Astrocyte (in vitro differentiated cells and primary cell): ENCODE measurements around the gene KIF4B. TPM values are rescaled to one million over a fixed set of nuclear protein-coding genes. Genes with fewer than 3 reads are reported as not detected.

ENCODE experiments used
- DNase-seq: peaks from one replicate; pipeline ENCODE4 v3.0.0-alpha.2; 2010; ENCODE audit warnings: low read depth
- FAIRE-seq: peaks from 2 replicates; lab custom pipeline; 2011; peaks lifted over from hg19 to GRCh38; lab: Jason Lieb, UNC
- H2AFZ ChIP-seq: 2 replicates; pipeline ENCODE4 v1.6.0; 2012; ENCODE audit warnings: low read depth, low read length, inconsistent platforms
- H3K27ac ChIP-seq: 2 replicates; pipeline ENCODE4 v1.5.1; 2011; ENCODE audit warnings: low read depth, low read length, inconsistent platforms
- H3K27me3 ChIP-seq: 2 replicates; pipeline ENCODE4 v1.6.0; 2011; ENCODE audit warnings: low read length, inconsistent platforms; ENCODE audit not compliant: insufficient read depth
- H3K36me3 ChIP-seq: 2 replicates; pipeline ENCODE4 v1.5.1; 2011; ENCODE audit warnings: low read length, inconsistent platforms; ENCODE audit not compliant: insufficient read depth
- H3K4me1 ChIP-seq: 2 replicates; pipeline ENCODE4 v1.5.1; 2011; ENCODE audit warnings: low read length, inconsistent platforms; ENCODE audit not compliant: insufficient read depth
- H3K4me2 ChIP-seq: 2 replicates; pipeline ENCODE4 v1.6.0; 2012; ENCODE audit warnings: low read length, inconsistent platforms
- H3K4me3 ChIP-seq: 2 replicates; pipeline ENCODE4 v1.5.1; 2011; ENCODE audit warnings: low read depth, mild to moderate bottlenecking, low read length, inconsistent platforms; ENCODE audit not compliant: insufficient read depth
- H3K79me2 ChIP-seq: 2 replicates; pipeline ENCODE4 v1.6.0; 2012; ENCODE audit warnings: mild to moderate bottlenecking, low read length, inconsistent platforms; ENCODE audit not compliant: insufficient read depth
- H3K9ac ChIP-seq: 2 replicates; pipeline ENCODE4 v1.6.0; 2012; ENCODE audit warnings: mild to moderate bottlenecking, low read length, inconsistent platforms
- H3K9me3 ChIP-seq: 2 replicates; pipeline ENCODE4 v1.5.1; 2012; ENCODE audit warnings: low read depth, mild to moderate bottlenecking, low read length, inconsistent platforms; ENCODE audit not compliant: insufficient read depth
- H4K20me1 ChIP-seq: 2 replicates; pipeline ENCODE4 v1.6.0; 2012; ENCODE audit warnings: low read length, inconsistent platforms; ENCODE audit not compliant: insufficient read depth
- H3K27ac Mint-ChIP-seq: one replicate; pipeline ENCODE4 v1.8.0; 2021; ENCODE audit warnings: mild to moderate bottlenecking, mixed read lengths; ENCODE audit not compliant: unreplicated experiment
- H3K27me3 Mint-ChIP-seq: one replicate; pipeline ENCODE4 v1.8.0; 2021; ENCODE audit warnings: low read depth, mixed read lengths; ENCODE audit not compliant: unreplicated experiment
- H3K36me3 Mint-ChIP-seq: one replicate; pipeline ENCODE4 v1.8.0; 2021; ENCODE audit warnings: low read depth, mixed read lengths; ENCODE audit not compliant: unreplicated experiment
- H3K4me1 Mint-ChIP-seq: one replicate; pipeline ENCODE4 v1.8.0; 2021; ENCODE audit warnings: low read depth, mixed read lengths; ENCODE audit not compliant: unreplicated experiment
- H3K4me3 Mint-ChIP-seq: one replicate; pipeline ENCODE4 v1.8.0; 2021; ENCODE audit warnings: mild to moderate bottlenecking, moderate library complexity, mixed read lengths; ENCODE audit not compliant: unreplicated experiment
- H3K9me3 Mint-ChIP-seq: one replicate; pipeline ENCODE4 v1.8.0; 2021; ENCODE audit warnings: mild to moderate bottlenecking, mixed read lengths; ENCODE audit not compliant: unreplicated experiment
- CTCF ChIP-seq: IDR thresholded peaks from 2 replicates; pipeline ENCODE4 v1.5.1; 2011; ENCODE audit warnings: low read depth, mild to moderate bottlenecking, inconsistent platforms, low read length, moderate library complexity; ENCODE audit not compliant: insufficient read depth
- EZH2 ChIP-seq: IDR thresholded peaks from 2 replicates; pipeline ENCODE4 v1.6.1; 2012; ENCODE audit warnings: mild to moderate bottlenecking, low read length, inconsistent platforms; ENCODE audit not compliant: insufficient read depth
- total RNA-seq: library from RNA; stranded (reverse); gene quantifications from 2 replicates; pipeline ENCODE4 v1.2.1, GENCODE V29; 2021

The KIF4B gene
- total RNA-seq, 1 donor from 2014 or later: not detected

- no peak overlapping the region for H3K4me3 Mint-ChIP-seq
- H3K4me3 ChIP-seq: no peak overlapping the region
- no peak for TF ChIP-seq EZH2
- TF ChIP-seq CTCF: no peak
- DNase-seq (no peak), FAIRE-seq (no peak)
- no peaks in the 10 kb centered on the region for H3K79me2 ChIP-seq
- H3K4me1 ChIP-seq: no peaks in the 10 kb centered on the region
- no peak overlapping the region for H2AFZ ChIP-seq
- H3K27me3 Mint-ChIP-seq: no peaks in the 10 kb centered on the region
- H3K27ac Mint-ChIP-seq: no peak overlapping the region
- H3K4me1 Mint-ChIP-seq: no peaks in the 10 kb centered on the region
- H3K27me3 ChIP-seq: no peaks in the 10 kb centered on the region
- H3K27ac ChIP-seq: no peak overlapping the region
- no peaks in the 10 kb centered on the region for H3K36me3 Mint-ChIP-seq
- no peaks in the 10 kb centered on the region for H3K36me3 ChIP-seq
- H3K9me3 ChIP-seq: no peaks in the 10 kb centered on the region
- H3K4me2 ChIP-seq: no peak overlapping the region
- no peak overlapping the region for H3K9ac ChIP-seq
- no peaks in the 10 kb centered on the region for H4K20me1 ChIP-seq
- H3K9me3 Mint-ChIP-seq: no peaks in the 10 kb centered on the region
These were observed 53.5 kb downstream of the KIF4B start for GRCh38 chr5:155066886-155067595.

Other genes with a start within 250 kb of the KIF4B start
- 3.6 and 3.7 TPM in 2 replicates for gene FAXDC2, start 163.2 kb upstream of the KIF4B start, total RNA-seq
- 40.1 and 45.6 TPM in 2 replicates for gene CNOT8, start 155.1 kb upstream of the KIF4B start, total RNA-seq
- gene GEMIN5, start 75.5 kb upstream of the KIF4B start, total RNA-seq: 13.8 and 14.8 TPM in 2 replicates
- 41.7 and 49.1 TPM in 2 replicates for gene MRPL22, start 72.7 kb upstream of the KIF4B start, total RNA-seq